ELF-1 (cell line): ENCODE data around the gene IVD.

Experiments
- DNase-seq: peaks from one replicate; pipeline ENCODE4 v3.0.0-alpha.2; 2016; ENCODE audit warnings: low read depth, low spot score

The IVD gene

GRCh38 chr15:40377606-40378005 is 28.0 kb upstream of the IVD start:
- no peak for DNase-seq

- no peak for DNase-seq
Observed at GRCh38 chr15:40379374-40379773, 26.2 kb upstream of the IVD start.

GRCh38 chr15:40379853-40380252 is 25.7 kb upstream of the IVD start:
- no peak for DNase-seq

- DNase-seq, result no peak
Observed at GRCh38 chr15:40380636-40381035, 25.0 kb upstream of the IVD start.

- no peak for DNase-seq
Observed at GRCh38 chr15:40381818-40382529, 23.6 kb upstream of the IVD start.

- peak; percentile 96 for DNase-seq
Observed at GRCh38 chr15:40382580-40383456, 22.8 kb upstream of the IVD start, which contains the start of gene KNSTRN. Gene KNSTRN, plus strand, starts transcription at chr15:40382721. Its CDS starts 115 bp downstream, at chr15:40382836.

- no peak for DNase-seq
Observed at GRCh38 chr15:40386480-40386879, 19.1 kb upstream of the IVD start.

GRCh38 chr15:40388941-40389823 is 16.4 kb upstream of the IVD start:
- DNase-seq, result no peak

- no peak for DNase-seq
Observed at GRCh38 chr15:40389824-40390595, 15.6 kb upstream of the IVD start.

GRCh38 chr15:40392986-40393948 is 12.3 kb upstream of the IVD start:
- no peak for DNase-seq

- DNase-seq, result no peak
Observed at GRCh38 chr15:40397688-40398412, 7.7 kb upstream of the IVD start.

- DNase-seq, result no peak
Observed at GRCh38 chr15:40398413-40398873, 7.2 kb upstream of the IVD start.

GRCh38 chr15:40399370-40399769 is 6.2 kb upstream of the IVD start:
- no peak for DNase-seq

- DNase-seq, result no peak
Observed at GRCh38 chr15:40407330-40407990, 1.9 kb downstream of the IVD start.

- DNase-seq, result no peak
Observed at GRCh38 chr15:40409366-40409765, 3.8 kb downstream of the IVD start.

- DNase-seq, result no peak
Observed at GRCh38 chr15:40410476-40410875, 4.9 kb downstream of the IVD start.

GRCh38 chr15:40412095-40412759 is 6.6 kb downstream of the IVD start:
- no peak for DNase-seq

- no peak for DNase-seq
Observed at GRCh38 chr15:40413036-40413435, 7.4 kb downstream of the IVD start.
